HepG2 (cell line): Measurements from ENCODE around the gene ANKRD65.

Experiments used
- SNAI1 ChIP-seq: sonication (generic); formaldehyde crosslinking; IDR thresholded peaks from 2 replicates; pipeline ENCODE4 v1.5.0; 2020; ENCODE audit warnings: mild to moderate bottlenecking, missing genetic modification reagents, borderline replicate concordance
- TF ChIP-seq, protein P1 (sequence below): fragments of 450-650 bp; IDR thresholded peaks from 2 replicates; pipeline ENCODE4 v1.6.1; 2017; ENCODE audit warnings: mild to moderate bottlenecking

DNA sequence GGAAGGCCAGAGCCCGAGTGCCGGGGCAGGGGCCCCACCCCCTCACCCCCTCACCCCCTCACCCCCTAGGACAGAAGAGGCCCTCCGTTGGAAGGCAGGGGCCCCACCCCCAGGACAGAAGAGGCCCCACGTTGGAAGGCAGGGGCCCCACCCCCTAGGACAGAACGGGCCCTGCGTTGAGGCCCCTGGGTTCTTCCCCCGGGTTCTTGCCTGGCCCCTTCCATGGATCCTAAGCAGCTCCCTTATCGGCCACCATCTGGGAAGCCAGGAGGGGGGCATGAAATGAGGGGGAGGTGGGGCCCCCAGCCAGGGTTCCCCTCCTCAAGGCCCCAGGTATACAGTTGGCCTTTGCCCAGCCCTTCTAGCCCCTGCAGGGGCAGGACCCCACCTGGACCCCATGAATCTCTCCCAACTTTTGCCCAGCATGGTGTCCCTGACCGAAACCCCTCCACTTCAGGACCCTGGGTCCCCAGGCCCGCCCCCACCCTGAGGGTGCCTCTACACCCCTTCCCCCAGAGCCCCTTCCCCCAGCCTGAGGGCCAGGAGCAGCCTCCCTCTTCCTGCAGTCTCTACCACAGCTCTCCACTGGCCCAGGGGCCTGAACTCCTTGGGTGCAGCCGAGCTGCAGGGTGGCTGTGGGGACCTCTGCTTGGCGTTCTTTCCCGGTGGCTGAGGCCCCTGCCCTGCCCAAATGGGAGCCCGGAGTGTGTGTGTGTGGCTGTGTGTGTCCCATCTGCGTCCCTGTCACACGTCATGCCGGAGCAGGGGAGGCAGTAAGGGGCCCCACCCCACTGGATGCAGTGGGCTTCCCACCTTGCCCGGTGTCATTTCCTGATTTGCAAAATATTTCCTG is 10.1 kb upstream of the ANKRD65 start:
- no peak for TF ChIP-seq SNAI1
- TF ChIP-seq, protein P1, sequence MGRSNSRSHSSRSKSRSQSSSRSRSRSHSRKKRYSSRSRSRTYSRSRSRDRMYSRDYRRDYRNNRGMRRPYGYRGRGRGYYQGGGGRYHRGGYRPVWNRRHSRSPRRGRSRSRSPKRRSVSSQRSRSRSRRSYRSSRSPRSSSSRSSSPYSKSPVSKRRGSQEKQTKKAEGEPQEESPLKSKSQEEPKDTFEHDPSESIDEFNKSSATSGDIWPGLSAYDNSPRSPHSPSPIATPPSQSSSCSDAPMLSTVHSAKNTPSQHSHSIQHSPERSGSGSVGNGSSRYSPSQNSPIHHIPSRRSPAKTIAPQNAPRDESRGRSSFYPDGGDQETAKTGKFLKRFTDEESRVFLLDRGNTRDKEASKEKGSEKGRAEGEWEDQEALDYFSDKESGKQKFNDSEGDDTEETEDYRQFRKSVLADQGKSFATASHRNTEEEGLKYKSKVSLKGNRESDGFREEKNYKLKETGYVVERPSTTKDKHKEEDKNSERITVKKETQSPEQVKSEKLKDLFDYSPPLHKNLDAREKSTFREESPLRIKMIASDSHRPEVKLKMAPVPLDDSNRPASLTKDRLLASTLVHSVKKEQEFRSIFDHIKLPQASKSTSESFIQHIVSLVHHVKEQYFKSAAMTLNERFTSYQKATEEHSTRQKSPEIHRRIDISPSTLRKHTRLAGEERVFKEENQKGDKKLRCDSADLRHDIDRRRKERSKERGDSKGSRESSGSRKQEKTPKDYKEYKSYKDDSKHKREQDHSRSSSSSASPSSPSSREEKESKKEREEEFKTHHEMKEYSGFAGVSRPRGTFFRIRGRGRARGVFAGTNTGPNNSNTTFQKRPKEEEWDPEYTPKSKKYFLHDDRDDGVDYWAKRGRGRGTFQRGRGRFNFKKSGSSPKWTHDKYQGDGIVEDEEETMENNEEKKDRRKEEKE: no peak
